ENCODE results near the gene HBP1. TPM values are rescaled to one million over a fixed set of nuclear protein-coding genes. Genes with fewer than 3 reads are reported as not detected.

The HBP1 gene
- total and polyA plus RNA-seq, 2 experiments from 2014 or later = 47.7 to 84.7 TPM

GRCh38 chr7:107209565-107209964 lies 40.8 kb downstream of the HBP1 start:
- TF ChIP-seq CTCF (IDR thresholded peaks at IDR 0.05; ENCODE audit: poor library complexity) (no peak), EZH2phosphoT487 (IDR thresholded peaks at IDR 0.05; ENCODE audit: low read depth, severe bottlenecking, unreplicated experiment) (no peak), EZH2 (IDR thresholded peaks at IDR 0.05; ENCODE audit: borderline replicate concordance) (no peak)
- DNase-seq (ENCODE audit: low spot score) = no peak
- no peak overlapping the region for H3K4me3 ChIP-seq
- no peaks in the 10 kb centered on the region for H3K9me2 ChIP-seq (replicated peaks; ENCODE audit: insufficient read depth)
- no peak overlapping the region for H3K27ac ChIP-seq
- no peaks in the 10 kb centered on the region for H3K36me3 ChIP-seq (replicated peaks; ENCODE audit: insufficient read depth, low read depth)
- H4K20me1 ChIP-seq (ENCODE audit: insufficient read depth, poor library complexity, severe bottlenecking) = no peaks in the 10 kb centered on the region
- no peaks in the 10 kb centered on the region for H3K4me1 ChIP-seq (ENCODE audit: insufficient read depth)
- 79% methylated on average over 4 of the region's 4 CpGs for WGBS (ENCODE audit: low lambda C conversion rate, missing lambda C conversion rate)
- H3K79me2 ChIP-seq = no peaks in the 10 kb centered on the region
- no peak overlapping the region for H2AFZ ChIP-seq
- no peaks in the 10 kb centered on the region for H3K9me3 ChIP-seq (ENCODE audit: low read depth)
- H3K27me3 ChIP-seq = no peaks in the 10 kb centered on the region
- no peak overlapping the region for H3K4me2 ChIP-seq

- H3K9me2 ChIP-seq (replicated peaks; ENCODE audit: insufficient read depth) = no peaks in the 10 kb centered on the region
- no peaks in the 10 kb centered on the region for H3K36me3 ChIP-seq (replicated peaks; ENCODE audit: insufficient read depth, low read depth)
- no peak for DNase-seq (ENCODE audit: low spot score)
- H3K4me3 ChIP-seq = no peak overlapping the region
- TF ChIP-seq CTCF (IDR thresholded peaks at IDR 0.05; ENCODE audit: poor library complexity) (no peak), EZH2phosphoT487 (IDR thresholded peaks at IDR 0.05; ENCODE audit: low read depth, severe bottlenecking, unreplicated experiment) (no peak), EZH2 (IDR thresholded peaks at IDR 0.05; ENCODE audit: borderline replicate concordance) (no peak)
- H3K27me3 ChIP-seq = no peaks in the 10 kb centered on the region
- no peaks in the 10 kb centered on the region for H4K20me1 ChIP-seq (ENCODE audit: insufficient read depth, poor library complexity, severe bottlenecking)
- no peak overlapping the region for H3K27ac ChIP-seq
- no peaks in the 10 kb centered on the region for H3K4me1 ChIP-seq (ENCODE audit: insufficient read depth)
- H2AFZ ChIP-seq = no peak overlapping the region
- H3K4me2 ChIP-seq = no peak overlapping the region
- no peaks in the 10 kb centered on the region for H3K79me2 ChIP-seq
- WGBS (ENCODE audit: low lambda C conversion rate, missing lambda C conversion rate) = 96% methylated on average over 4 of the region's 4 CpGs
- no peaks in the 10 kb centered on the region for H3K9me3 ChIP-seq (ENCODE audit: low read depth)
Measured at GRCh38 chr7:107210400-107210799, 41.6 kb downstream of the HBP1 start.

GRCh38 chr7:107212725-107213124 lies 43.9 kb downstream of the HBP1 start:
- no peaks in the 10 kb centered on the region for H3K36me3 ChIP-seq (replicated peaks; ENCODE audit: insufficient read depth, low read depth)
- H3K27me3 ChIP-seq = no peaks in the 10 kb centered on the region
- no peak overlapping the region for H2AFZ ChIP-seq
- H3K4me1 ChIP-seq (ENCODE audit: insufficient read depth) = no peaks in the 10 kb centered on the region
- no peaks in the 10 kb centered on the region for H4K20me1 ChIP-seq (ENCODE audit: insufficient read depth, poor library complexity, severe bottlenecking)
- no peak overlapping the region for H3K4me3 ChIP-seq
- H3K9me3 ChIP-seq (ENCODE audit: low read depth) = no peaks in the 10 kb centered on the region
- no peak for DNase-seq (ENCODE audit: low spot score)
- 75% methylated on average over 2 of the region's 2 CpGs for WGBS (ENCODE audit: low lambda C conversion rate, missing lambda C conversion rate)
- H3K27ac ChIP-seq = no peak overlapping the region
- H3K79me2 ChIP-seq = no peaks in the 10 kb centered on the region
- no peak overlapping the region for H3K4me2 ChIP-seq
- H3K9me2 ChIP-seq (replicated peaks; ENCODE audit: insufficient read depth) = no peaks in the 10 kb centered on the region
- TF ChIP-seq CTCF (IDR thresholded peaks at IDR 0.05; ENCODE audit: poor library complexity) = no peak
- no peak for TF ChIP-seq EZH2 (IDR thresholded peaks at IDR 0.05; ENCODE audit: borderline replicate concordance)
- TF ChIP-seq EZH2phosphoT487 (IDR thresholded peaks at IDR 0.05; ENCODE audit: low read depth, severe bottlenecking, unreplicated experiment) = no peak

Data from hepatocyte (in vitro differentiated cells).